ENCODE measurements around the gene METTL1. TPM values are rescaled to one million over a fixed set of nuclear protein-coding genes. Genes with fewer than 3 reads are reported as not detected.
A peak's percentile ranks its signal among the peaks of the same experiment; 100 is the strongest.

Gene METTL1
- total and polyA plus RNA-seq, 9 of the 15 experiments (the other 6 are each of a cell fraction or from before 2014, with no cell fraction given) = 12.6 to 65.9 (median 39.2) TPM

GRCh38 chr12:57771873-57772428 is at the start of gene METTL1 (continued):
- TF ChIP-seq RAD21 (CRISPR knock-in tag; conservative IDR thresholded peaks at IDR 0.05 in 1 of 2, IDR thresholded peaks at IDR 0.05 in 1 of 2) = no peak
- TF ChIP-seq LEF1 (IDR thresholded peaks at IDR 0.05) = peak; percentile 62; the same call in 1 of the 2 replicates
- TF ChIP-seq SP2 (IDR thresholded peaks at IDR 0.05; ENCODE audit: extremely low read depth, low read depth, low read length, poor library complexity, severe bottlenecking) = no peak
- no peak for TF ChIP-seq DDX20 (tag; IDR thresholded peaks at IDR 0.05; ENCODE audit: low read depth)
- TF ChIP-seq FOSL1 (tag; conservative IDR thresholded peaks at IDR 0.05) = peak; percentile 44; the same call in 1 of the 2 replicates
- TF ChIP-seq ARNT (IDR thresholded peaks at IDR 0.05) = no peak; a peak in 1 of 4 replicates
- no peak for TF ChIP-seq COPS2 (conservative IDR thresholded peaks at IDR 0.05)
- TF ChIP-seq HES1 (IDR thresholded peaks at IDR 0.05; ENCODE audit: low read depth) = no peak
- no peak for TF ChIP-seq SNRNP70 (optimal IDR thresholded peaks at IDR 0.05; ENCODE audit: low read depth, low read length)
- TF ChIP-seq ZNF253 (CRISPR knock-in tag; conservative IDR thresholded peaks at IDR 0.05) = no peak
- TF ChIP-seq GABPB1 (CRISPR knock-in tag; IDR thresholded peaks at IDR 0.05) = peak; percentile 57
- no peak for TF ChIP-seq ZNF551 (CRISPR knock-in tag; IDR thresholded peaks at IDR 0.05)
- 0 out of 2 replicates have a peak, but pooled peaks have one; percentile 12 for TF ChIP-seq ZNF592 (IDR thresholded peaks at IDR 0.05)
- no peak for TF ChIP-seq ZNF24 (IDR thresholded peaks at IDR 0.05)
- TF ChIP-seq MLLT1 (IDR thresholded peaks at IDR 0.05) = peak in 1 of 2 experiments; percentile 1; a peak in 1 of 4 replicates
- TF ChIP-seq C11orf30 (IDR thresholded peaks at IDR 0.05; ENCODE audit: low read depth) = peak; percentile 97
- no peak for TF ChIP-seq SRSF3 (IDR thresholded peaks at IDR 0.05; ENCODE audit: insufficient read depth, low read length)
- TF ChIP-seq ESRRB (CRISPR knock-in tag; IDR thresholded peaks at IDR 0.05; ENCODE audit: borderline replicate concordance) = no peak
- TF ChIP-seq MEF2A (IDR thresholded peaks at IDR 0.05; ENCODE audit: control insufficient read depth, low read depth, low read length) = no peak
- peak; percentile 9; the same call in 1 of the 2 replicates for TF ChIP-seq JUND (IDR thresholded peaks at IDR 0.05; ENCODE audit: borderline replicate concordance, low read depth, low read length)
- peak; percentile 94; the same call in 2 of the 3 replicates for TF ChIP-seq JUND (tag; IDR thresholded peaks at IDR 0.05; ENCODE audit: borderline replicate concordance, low read depth, low read length)

All from K562 (cell line).